ENCODE measurements around the gene SOWAHA. TPM values are rescaled to one million over a fixed set of nuclear protein-coding genes. Genes with fewer than 3 reads are reported as not detected.

The SOWAHA gene
- total and polyA plus RNA-seq, 4 experiments from 2014 or later = 0.06 TPM; not detected in 3

DNA sequence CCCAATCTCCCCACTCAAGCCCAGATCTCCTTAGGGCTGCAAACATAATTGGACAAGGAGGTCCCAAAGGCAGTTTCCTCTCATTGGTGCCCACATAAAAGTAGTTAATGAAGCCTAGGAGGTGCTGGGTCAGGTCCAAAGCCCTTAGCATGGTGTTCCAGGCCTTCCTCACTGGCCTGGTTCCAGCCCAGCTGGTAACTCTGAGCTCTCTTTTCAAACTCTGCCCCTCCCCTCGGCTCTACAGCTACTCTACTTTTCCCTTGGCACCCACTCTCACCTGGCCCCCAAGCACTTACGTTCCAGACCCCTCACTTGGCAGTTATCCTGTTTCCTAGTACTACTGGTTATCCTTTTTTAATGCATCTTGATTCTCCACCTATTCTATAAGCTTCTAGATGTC is 46.0 kb upstream of the SOWAHA start:
- Mint-ChIP-seq H3K4me3 (no peak overlapping the region), H3K27me3 (no peaks in the 10 kb centered on the region), H3K36me3 (peaks cover 0 to 8% of the 10 kb centered on the region in 2 donors), H3K9me3 (no peaks in the 10 kb centered on the region), H3K27ac (peak overlapping the region in 2 of 7 donors; percentile 0 to 45), H3K4me1 (peaks cover 0 to 5% (median 0%) of the 10 kb centered on the region in 4 donors)
- no peak overlapping the region for H3K27ac ChIP-seq (ENCODE audit: low read depth, low read length)
- H3K27me3 ChIP-seq (ENCODE audit: insufficient read depth, low read length) = no peaks in the 10 kb centered on the region
- intact Hi-C loops (cut with micrococcal nuclease) = no loop called here
- DNase-seq = no peak
- ChIA-PET POLR2A (ENCODE audit: partially characterized antibody) (no interaction called here), CTCF (ENCODE audit: partially characterized antibody) (no interaction called here)
- H3K4me3 ChIP-seq (ENCODE audit: low read length in 2 of 2) = no peak overlapping the region
- H3K36me3 ChIP-seq (ENCODE audit: insufficient read depth, low read length) = peaks cover 12% of the 10 kb centered on the region
- no peaks in the 10 kb centered on the region for H3K4me1 ChIP-seq (ENCODE audit: insufficient read depth, low read length)
- no peaks in the 10 kb centered on the region for H3K9me3 ChIP-seq (ENCODE audit: control insufficient read depth in 1 of 2, low read length in 2 of 2)

DNA sequence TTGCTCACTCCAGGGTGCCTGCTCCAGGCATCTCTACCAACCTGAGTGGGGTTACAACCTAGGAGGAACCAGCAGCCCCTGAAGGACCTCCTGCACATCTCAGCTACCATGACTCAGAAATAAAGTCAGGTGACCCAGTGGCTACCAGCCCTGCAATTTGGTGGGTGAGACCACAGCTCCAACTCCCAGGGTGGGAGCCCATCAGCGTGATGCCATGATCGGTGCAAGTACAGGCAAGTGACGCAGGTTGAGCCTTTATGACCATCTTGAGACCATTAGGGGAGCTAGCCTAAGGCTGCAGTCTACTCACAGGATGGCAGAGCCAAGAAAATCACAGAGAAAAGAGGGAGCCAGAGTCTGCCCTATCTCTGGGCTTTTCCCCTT is 44.6 kb upstream of the SOWAHA start:
- Mint-ChIP-seq H3K36me3 (peaks cover 0 to 5% of the 10 kb centered on the region in 2 donors), H3K9me3 (no peaks in the 10 kb centered on the region), H3K27me3 (no peaks in the 10 kb centered on the region), H3K27ac (no peak overlapping the region), H3K4me3 (no peak overlapping the region), H3K4me1 (peaks cover 0 to 5% (median 0%) of the 10 kb centered on the region in 4 donors)
- Histone ChIP-seq H3K4me3 (ENCODE audit: low read length in 2 of 2) (no peak overlapping the region), H3K9me3 (ENCODE audit: control insufficient read depth in 1 of 2, low read length in 2 of 2) (no peaks in the 10 kb centered on the region), H3K27me3 (ENCODE audit: insufficient read depth, low read length) (no peaks in the 10 kb centered on the region), H3K36me3 (ENCODE audit: insufficient read depth, low read length) (peaks cover 8% of the 10 kb centered on the region), H3K27ac (ENCODE audit: low read depth, low read length) (no peak overlapping the region), H3K4me1 (ENCODE audit: insufficient read depth, low read length) (no peaks in the 10 kb centered on the region)
- DNase-seq = no peak
- CTCF ChIA-PET (ENCODE audit: partially characterized antibody) = no interaction called here
- intact Hi-C loops (cut with micrococcal nuclease) = no loop called here
- POLR2A ChIA-PET (ENCODE audit: partially characterized antibody) = no interaction called here

DNA sequence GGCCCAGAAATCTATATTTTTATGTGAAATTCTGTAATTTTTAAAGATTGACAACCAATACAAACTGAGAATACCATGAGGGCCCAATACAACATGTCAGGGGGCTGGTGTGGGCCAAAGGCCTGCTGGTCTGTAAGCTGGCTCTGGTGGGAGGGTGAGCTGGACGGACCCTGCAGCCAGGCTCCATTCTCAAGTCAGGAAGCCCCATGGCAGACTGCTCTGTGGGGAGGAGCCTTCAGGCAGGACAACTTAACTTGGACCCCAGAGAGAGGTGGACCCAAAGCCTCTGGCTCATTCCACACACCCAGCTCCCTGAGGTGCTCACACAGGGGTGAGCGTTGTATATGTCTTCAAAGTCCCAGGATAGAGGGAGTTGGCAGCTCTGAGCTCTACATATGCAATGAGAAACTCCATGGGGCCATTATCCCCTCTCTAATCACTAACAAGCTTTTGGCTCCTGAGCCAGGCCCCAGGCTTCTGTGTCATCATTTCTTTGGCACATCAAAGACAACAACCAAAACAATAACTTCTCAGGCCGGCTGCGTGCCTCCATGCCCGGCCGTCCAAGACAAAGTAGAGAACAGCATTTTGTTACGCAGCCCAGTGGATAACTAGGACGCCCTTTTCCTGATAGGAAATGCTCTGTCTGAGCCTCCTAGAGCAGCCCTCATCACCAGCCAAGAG is 42.5 kb upstream of the SOWAHA start:
- intact Hi-C loops (cut with micrococcal nuclease) = no loop called here
- ChIA-PET POLR2A (ENCODE audit: partially characterized antibody) (no interaction called here), CTCF (ENCODE audit: partially characterized antibody) (no interaction called here)
- Histone ChIP-seq H3K4me3 (ENCODE audit: low read length in 2 of 2) (no peak overlapping the region), H3K9me3 (ENCODE audit: control insufficient read depth in 1 of 2, low read length in 2 of 2) (no peaks in the 10 kb centered on the region), H3K27ac (ENCODE audit: low read depth, low read length) (no peak overlapping the region), H3K36me3 (ENCODE audit: insufficient read depth, low read length) (no peaks in the 10 kb centered on the region), H3K27me3 (ENCODE audit: insufficient read depth, low read length) (no peaks in the 10 kb centered on the region), H3K4me1 (ENCODE audit: insufficient read depth, low read length) (peaks cover 4% of the 10 kb centered on the region)
- H3K9me3 Mint-ChIP-seq = no peaks in the 10 kb centered on the region
- no peaks in the 10 kb centered on the region for H3K27me3 Mint-ChIP-seq
- no peaks in the 10 kb centered on the region for H3K36me3 Mint-ChIP-seq
- H3K4me3 Mint-ChIP-seq = no peak overlapping the region
- no peak overlapping the region for H3K27ac Mint-ChIP-seq
- no peak for DNase-seq
- peaks cover 4 to 15% (median 5%) of the 10 kb centered on the region in 4 donors for H3K4me1 Mint-ChIP-seq

DNA sequence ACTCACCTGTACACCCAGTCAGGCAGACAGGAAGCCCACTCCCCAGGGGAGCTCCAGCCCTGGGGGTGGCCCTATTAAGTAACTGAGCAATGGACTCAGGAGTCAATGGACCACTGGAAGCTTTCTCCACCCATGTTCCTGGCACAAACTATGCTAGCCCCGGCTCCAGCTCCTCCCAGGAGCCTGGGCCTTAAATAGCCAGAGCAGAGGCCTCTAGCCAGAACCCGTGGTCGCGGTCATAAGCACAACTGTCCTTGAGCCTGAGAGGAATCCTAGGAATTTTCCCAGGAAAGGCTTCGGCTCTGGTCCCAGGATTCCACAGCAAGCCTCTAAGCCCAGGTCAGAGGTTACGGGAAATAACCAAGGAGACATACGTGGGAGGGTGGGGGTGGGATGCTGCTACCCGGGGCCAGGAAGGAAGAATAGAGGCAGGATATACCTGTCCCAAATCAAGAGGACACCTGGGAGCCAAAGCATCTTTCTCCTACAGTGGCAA is 41.6 kb upstream of the SOWAHA start:
- CTCF ChIA-PET (ENCODE audit: partially characterized antibody) = no interaction called here
- intact Hi-C loops (cut with micrococcal nuclease) = no loop called here
- Mint-ChIP-seq H3K9me3 (no peaks in the 10 kb centered on the region), H3K36me3 (no peaks in the 10 kb centered on the region), H3K4me3 (no peak overlapping the region), H3K4me1 (peaks cover 7 to 24% (median 9%) of the 10 kb centered on the region in 4 donors), H3K27ac (no peak overlapping the region), H3K27me3 (no peaks in the 10 kb centered on the region)
- Histone ChIP-seq H3K36me3 (ENCODE audit: insufficient read depth, low read length) (no peaks in the 10 kb centered on the region), H3K27me3 (ENCODE audit: insufficient read depth, low read length) (no peaks in the 10 kb centered on the region), H3K4me3 (ENCODE audit: low read length in 2 of 2) (no peak overlapping the region), H3K27ac (ENCODE audit: low read depth, low read length) (no peak overlapping the region), H3K9me3 (ENCODE audit: control insufficient read depth in 1 of 2, low read length in 2 of 2) (no peaks in the 10 kb centered on the region), H3K4me1 (ENCODE audit: insufficient read depth, low read length) (peaks cover 13% of the 10 kb centered on the region)
- POLR2A ChIA-PET (ENCODE audit: partially characterized antibody) = no interaction called here
- DNase-seq = no peak

DNA sequence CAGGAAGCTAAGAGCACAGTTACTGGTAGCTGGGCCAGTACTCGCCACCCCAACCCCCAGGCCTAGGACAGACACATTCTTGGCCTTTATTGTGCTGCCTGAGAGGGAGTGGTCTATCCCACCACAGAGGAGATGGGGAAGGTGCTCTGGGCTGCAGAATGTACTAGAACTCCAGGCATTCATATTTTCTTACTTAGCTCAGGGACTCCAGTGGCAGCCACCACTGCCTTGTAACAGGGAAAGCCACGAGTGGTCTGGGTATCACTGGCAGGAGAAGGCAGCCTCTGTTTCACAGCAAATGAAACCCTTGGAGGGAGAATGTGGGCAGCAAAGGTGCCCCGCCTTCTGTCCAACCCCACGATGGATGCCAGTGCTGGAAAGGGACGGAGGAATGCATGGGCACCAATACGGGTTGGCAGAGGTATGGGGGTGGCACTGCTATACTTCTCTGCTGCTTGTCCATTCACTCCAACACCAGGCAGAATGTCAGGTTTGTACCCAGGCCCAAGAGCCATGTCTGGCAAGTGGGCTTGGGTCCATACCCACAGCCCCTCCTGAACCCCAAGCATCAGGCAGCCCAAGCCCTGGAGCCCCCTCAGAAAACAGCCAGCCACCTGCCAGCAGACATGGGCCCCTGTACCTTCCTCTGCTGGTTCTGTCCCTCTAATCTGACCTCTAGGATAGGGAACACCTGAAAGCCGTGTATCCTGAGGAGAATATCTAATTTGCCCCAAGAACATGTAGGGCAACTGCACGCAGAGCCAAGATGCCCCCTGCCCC is 40.6 kb upstream of the SOWAHA start:
- DNase-seq = no peak

DNA sequence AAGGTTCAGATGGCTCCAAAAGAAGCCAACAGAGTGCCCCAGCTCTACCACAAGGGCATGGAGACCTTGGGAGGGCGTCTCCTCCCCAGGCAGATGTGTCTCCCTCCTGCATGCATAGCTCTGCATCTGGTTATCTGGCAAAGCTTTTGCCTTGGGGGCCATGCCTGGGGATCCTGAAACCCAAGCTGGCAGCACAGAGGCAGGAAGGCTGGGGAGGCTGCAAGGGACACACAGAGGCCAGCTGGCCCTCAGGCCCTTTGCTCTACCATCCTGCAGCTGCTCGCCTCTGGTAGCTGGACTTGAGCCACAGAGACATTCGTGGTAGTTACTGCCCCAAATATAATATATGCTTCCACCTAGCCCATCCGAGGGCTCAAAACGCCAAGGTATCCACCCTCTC is 40.0 kb upstream of the SOWAHA start:
- H3K27me3 Mint-ChIP-seq = no peaks in the 10 kb centered on the region
- Histone ChIP-seq H3K36me3 (ENCODE audit: insufficient read depth, low read length) (no peaks in the 10 kb centered on the region), H3K27me3 (ENCODE audit: insufficient read depth, low read length) (no peaks in the 10 kb centered on the region), H3K4me1 (ENCODE audit: insufficient read depth, low read length) (peaks cover 21% of the 10 kb centered on the region), H3K27ac (ENCODE audit: low read depth, low read length) (no peak overlapping the region), H3K4me3 (ENCODE audit: low read length in 2 of 2) (no peak overlapping the region), H3K9me3 (ENCODE audit: control insufficient read depth in 1 of 2, low read length in 2 of 2) (no peaks in the 10 kb centered on the region)
- intact Hi-C loops (cut with micrococcal nuclease) = no loop called here
- no peak overlapping the region for H3K4me3 Mint-ChIP-seq
- ChIA-PET POLR2A (ENCODE audit: partially characterized antibody) (interaction anchor here (1.0 kb wide), 2 partner anchors 10 to 26 kb away, joined by 3 to 4 read pairs; partner anchors contain the start of gene CCNI2), CTCF (ENCODE audit: partially characterized antibody) (no interaction called here)
- peaks cover 10 to 25% (median 13%) of the 10 kb centered on the region in 4 donors for H3K4me1 Mint-ChIP-seq
- H3K9me3 Mint-ChIP-seq = no peaks in the 10 kb centered on the region
- H3K36me3 Mint-ChIP-seq = peaks cover 0 to 1% of the 10 kb centered on the region in 2 donors
- H3K27ac Mint-ChIP-seq = no peak overlapping the region
- no peak for DNase-seq

More for the DNA sequence above, 40.6 kb upstream of the SOWAHA start:
- Mint-ChIP-seq H3K9me3 (no peaks in the 10 kb centered on the region), H3K36me3 (no peaks in the 10 kb centered on the region), H3K27me3 (no peaks in the 10 kb centered on the region), H3K4me1 (peaks cover 7 to 21% (median 9%) of the 10 kb centered on the region in 4 donors), H3K4me3 (no peak overlapping the region), H3K27ac (no peak overlapping the region)
- no peak overlapping the region for H3K4me3 ChIP-seq (ENCODE audit: low read length in 2 of 2)
- peaks cover 15% of the 10 kb centered on the region for H3K4me1 ChIP-seq (ENCODE audit: insufficient read depth, low read length)
- ChIA-PET CTCF (ENCODE audit: partially characterized antibody) (no interaction called here), POLR2A (ENCODE audit: partially characterized antibody) (no interaction called here)
- no peak overlapping the region for H3K27ac ChIP-seq (ENCODE audit: low read depth, low read length)
- H3K27me3 ChIP-seq (ENCODE audit: insufficient read depth, low read length) = no peaks in the 10 kb centered on the region
- no peaks in the 10 kb centered on the region for H3K36me3 ChIP-seq (ENCODE audit: insufficient read depth, low read length)
- no peaks in the 10 kb centered on the region for H3K9me3 ChIP-seq (ENCODE audit: control insufficient read depth in 1 of 2, low read length in 2 of 2)
- intact Hi-C loops (cut with micrococcal nuclease) = no loop called here

DNA sequence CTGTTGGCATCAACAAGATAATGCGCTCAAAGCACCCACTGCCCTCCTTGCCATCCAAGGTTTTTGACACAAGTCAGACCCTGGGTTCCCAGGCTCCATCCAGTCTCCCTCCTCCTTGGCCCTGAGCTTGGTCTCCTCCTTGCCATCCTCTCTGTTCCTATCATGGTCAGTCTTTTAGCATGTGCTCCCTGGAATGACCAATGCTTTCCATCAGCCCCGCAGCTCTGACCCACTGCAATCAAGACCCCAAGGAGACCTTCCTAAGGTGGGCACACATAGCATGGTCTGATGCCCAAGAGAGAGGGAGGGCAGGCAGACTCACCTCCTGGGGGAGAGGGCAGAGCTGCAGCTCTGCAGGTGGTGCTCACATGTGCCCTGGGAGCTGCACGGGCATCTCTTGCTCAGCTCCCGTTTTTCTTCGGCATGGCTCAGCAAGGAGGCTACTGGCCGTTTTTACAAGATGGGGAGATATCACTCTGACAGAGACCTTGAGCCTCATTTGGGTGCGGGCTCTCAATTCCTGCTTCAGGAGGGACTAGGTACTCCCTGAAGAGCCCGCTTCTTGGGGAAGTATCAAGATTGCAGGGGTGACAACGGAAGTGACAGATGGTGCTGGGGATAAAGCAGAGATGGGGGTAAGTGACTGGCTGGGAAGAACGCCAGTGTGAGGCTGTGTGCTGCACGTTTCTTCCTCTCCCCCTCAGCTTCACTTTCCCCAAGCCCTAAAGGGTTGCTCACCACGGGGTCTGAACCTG is 39.3 kb upstream of the SOWAHA start:
- no peak overlapping the region for H3K27ac ChIP-seq (ENCODE audit: low read depth, low read length)
- no peaks in the 10 kb centered on the region for H3K27me3 ChIP-seq (ENCODE audit: insufficient read depth, low read length)
- H3K27ac Mint-ChIP-seq = peak overlapping the region in 2 of 7 donors; percentile 64 to 71
- peak overlapping the region in 2 of 8 donors; percentile 17 to 36 for H3K4me3 Mint-ChIP-seq
- DNase-seq = no peak
- H3K27me3 Mint-ChIP-seq = no peaks in the 10 kb centered on the region
- no peaks in the 10 kb centered on the region for H3K9me3 Mint-ChIP-seq
- intact Hi-C loops (cut with micrococcal nuclease) = no loop called here
- ChIA-PET CTCF (ENCODE audit: partially characterized antibody) (interaction anchor here (0.9 kb wide), 1 partner anchor 46 kb away, joined by 3 read pairs; no protein-coding TSS in a partner anchor), POLR2A (ENCODE audit: partially characterized antibody) (interaction anchor here (1.0 kb wide), 2 partner anchors 11 to 27 kb away, joined by 3 to 4 read pairs; partner anchors contain the start of gene CCNI2)
- H3K4me3 ChIP-seq (ENCODE audit: low read length in 2 of 2) = no peak overlapping the region
- no peaks in the 10 kb centered on the region for H3K9me3 ChIP-seq (ENCODE audit: control insufficient read depth in 1 of 2, low read length in 2 of 2)
- H3K4me1 ChIP-seq (ENCODE audit: insufficient read depth, low read length) = peaks cover 23% of the 10 kb centered on the region
- peaks cover 0 to 1% of the 10 kb centered on the region in 2 donors for H3K36me3 Mint-ChIP-seq
- peaks cover 13 to 31% (median 19%) of the 10 kb centered on the region in 4 donors for H3K4me1 Mint-ChIP-seq
- H3K36me3 ChIP-seq (ENCODE audit: insufficient read depth, low read length) = no peaks in the 10 kb centered on the region

Measured in CD4-positive, alpha-beta memory T cell (primary cell).